Caki2 (cell line): ENCODE results near the gene STAB1. TPM values are rescaled to one million over a fixed set of nuclear protein-coding genes. Genes with fewer than 3 reads are reported as not detected.

Experiments
- DNase-seq: peaks from one replicate; pipeline ENCODE4 v3.0.0-alpha.2; 2015; ENCODE audit warnings: low read depth
- in situ Hi-C: cut with HindIII; loops from 2 replicates; pipeline ENCODE4 v1.10.0; 2016; ENCODE audit warnings: low sequenced_read_pairs, low pct_unique_long_range_greater_than_20kb, mixed read lengths
- total RNA-seq: library from RNA; depleted of rRNA; stranded (reverse); fragments of >200 nt; shearing (Covaris generic); gene quantifications from 2 replicates; pipeline ENCODE4 v1.2.3, GENCODE V29; 2014; ENCODE audit warnings: low replicate concordance

The STAB1 gene
- total RNA-seq, 1 experiment from 2014 or later: not detected

- in situ Hi-C loops: no loop called here
- no peak for DNase-seq
Observed at GRCh38 chr3:52539010-52539653, 44.0 kb downstream of the STAB1 start.

GRCh38 chr3:52541050-52541449 lies 45.9 kb downstream of the STAB1 start:
- in situ Hi-C loops: no loop called here

GRCh38 chr3:52544937-52545336 lies 49.8 kb downstream of the STAB1 start:
- in situ Hi-C loops: no loop called here
- DNase-seq: no peak

More at GRCh38 chr3:52541050-52541449, 45.9 kb downstream of the STAB1 start:
- DNase-seq: no peak

GRCh38 chr3:52546111-52546901 lies 51.2 kb downstream of the STAB1 start:
- in situ Hi-C loops: no loop called here
- no peak for DNase-seq

GRCh38 chr3:52547143-52547542 lies 52.0 kb downstream of the STAB1 start:
- DNase-seq: no peak
- in situ Hi-C loops: no loop called here

- in situ Hi-C loops: no loop called here
- DNase-seq: no peak
Observed at GRCh38 chr3:52551118-52551517, 56.0 kb downstream of the STAB1 start.

- in situ Hi-C loops: no loop called here
- peak; percentile 28 for DNase-seq
Observed at GRCh38 chr3:52552089-52552488, 57.0 kb downstream of the STAB1 start.

GRCh38 chr3:52554026-52554755 lies 59.1 kb downstream of the STAB1 start:
- in situ Hi-C loops: no loop called here
- no peak for DNase-seq

GRCh38 chr3:52555056-52555455 lies 59.9 kb downstream of the STAB1 start:
- in situ Hi-C loops: no loop called here
- DNase-seq: no peak

GRCh38 chr3:52557011-52557960 lies 62.1 kb downstream of the STAB1 start:
- in situ Hi-C loops: no loop called here
- DNase-seq: no peak

GRCh38 chr3:52558436-52558835 lies 63.3 kb downstream of the STAB1 start:
- in situ Hi-C loops: no loop called here
- DNase-seq: no peak

GRCh38 chr3:52561028-52561747 lies 66.0 kb downstream of the STAB1 start:
- in situ Hi-C loops: no loop called here
- no peak for DNase-seq

GRCh38 chr3:52563984-52564383 lies 68.8 kb downstream of the STAB1 start:
- DNase-seq: no peak
- in situ Hi-C loops: no loop called here

GRCh38 chr3:52568069-52568468 lies 72.9 kb downstream of the STAB1 start:
- peak; percentile 6 for DNase-seq
- in situ Hi-C loops: no loop called here

GRCh38 chr3:52570076-52570475 lies 74.9 kb downstream of the STAB1 start:
- in situ Hi-C loops: no loop called here
- no peak for DNase-seq

- no peak for DNase-seq
- in situ Hi-C loops: no loop called here
Observed at GRCh38 chr3:52572221-52572620, 77.1 kb downstream of the STAB1 start.
